H9 (cell line): ENCODE data around the gene CACNA1D. TPM values are rescaled to one million over a fixed set of nuclear protein-coding genes. Genes with fewer than 3 reads are reported as not detected.

Source experiments
- DNase-seq: peaks from one replicate; pipeline ENCODE4 v3.0.0-alpha.2; 2017
- H2AFZ ChIP-seq: one replicate; pipeline ENCODE4 v1.6.1; 2013; ENCODE audit warnings: mild to moderate bottlenecking, low read length, control low read depth, moderate library complexity
- H2AK5ac ChIP-seq: 2 replicates; pipeline ENCODE4 v1.6.1; 2013; ENCODE audit warnings: low read length, control low read depth, mixed read lengths; ENCODE audit not compliant: insufficient read length
- H2BK120ac ChIP-seq: one replicate; pipeline ENCODE4 v1.6.1; 2013; ENCODE audit warnings: low read depth, mild to moderate bottlenecking, low read length, control low read depth, inconsistent platforms; ENCODE audit not compliant: poor library complexity, severe bottlenecking
- H2BK12ac ChIP-seq: 2 replicates; pipeline ENCODE4 v1.6.1; 2013; ENCODE audit warnings: low read length, control low read depth, mixed read lengths, low read depth; ENCODE audit not compliant: insufficient read length
- H2BK15ac ChIP-seq: 2 replicates; pipeline ENCODE4 v1.6.1; 2013; ENCODE audit warnings: low read depth, low read length, control low read depth
- H2BK20ac ChIP-seq: one replicate; pipeline ENCODE4 v1.6.1; 2013; ENCODE audit warnings: low read depth, mild to moderate bottlenecking, low read length, control low read depth, inconsistent platforms; ENCODE audit not compliant: poor library complexity, severe bottlenecking
- H2BK5ac ChIP-seq: 2 replicates; pipeline ENCODE4 v1.6.1; 2013; ENCODE audit warnings: low read length, control low read depth, mixed read lengths; ENCODE audit not compliant: insufficient read length
- H3K14ac ChIP-seq: 2 replicates; pipeline ENCODE4 v1.6.1; 2013; ENCODE audit warnings: low read length, control low read depth; ENCODE audit not compliant: insufficient read depth
- H3K18ac ChIP-seq: 2 replicates; pipeline ENCODE4 v1.6.1; 2013; ENCODE audit warnings: low read depth, mild to moderate bottlenecking, mixed read lengths, low read length, control low read depth; ENCODE audit not compliant: insufficient read length
- H3K23ac ChIP-seq: 2 replicates; pipeline ENCODE4 v1.6.1; 2013; ENCODE audit warnings: low read length, control low read depth, mixed read lengths, low read depth; ENCODE audit not compliant: insufficient read length
- H3K23me2 ChIP-seq: 2 replicates; pipeline ENCODE4 v1.6.1; 2013; ENCODE audit warnings: low read depth, mild to moderate bottlenecking, mixed read lengths, low read length, control low read depth; ENCODE audit not compliant: insufficient read length, poor library complexity, severe bottlenecking
- H3K27ac ChIP-seq: 2 replicates; pipeline ENCODE4 v1.5.1; 2013; ENCODE audit warnings: low read length, control low read depth, mixed read lengths, low read depth; ENCODE audit not compliant: insufficient read length
- H3K27me3 ChIP-seq: 2 replicates; pipeline ENCODE4 v1.6.1; 2013; ENCODE audit warnings: low read length, control low read depth, inconsistent platforms; ENCODE audit not compliant: insufficient read depth
- H3K4ac ChIP-seq: 2 replicates; pipeline ENCODE4 v1.6.1; 2013; ENCODE audit warnings: low read depth, mild to moderate bottlenecking, control low read depth, inconsistent platforms, low read length, moderate library complexity
- H3K4me1 ChIP-seq: 2 replicates; pipeline ENCODE4 v1.6.1; 2013; ENCODE audit warnings: low read length, control low read depth, inconsistent platforms; ENCODE audit not compliant: insufficient read depth
- H3K4me2 ChIP-seq: 2 replicates; pipeline ENCODE4 v1.6.1; 2013; ENCODE audit warnings: low read length, control low read depth, mixed read lengths; ENCODE audit not compliant: insufficient read length, insufficient read depth
- H3K56ac ChIP-seq: 2 replicates; pipeline ENCODE4 v1.6.1; 2013; ENCODE audit warnings: low read depth, mild to moderate bottlenecking, mixed read lengths, low read length, control low read depth; ENCODE audit not compliant: insufficient read length
- H3K79me1 ChIP-seq: 2 replicates; pipeline ENCODE4 v1.6.1; 2013; ENCODE audit warnings: low read depth, mild to moderate bottlenecking, moderate library complexity, low read length, control low read depth, inconsistent platforms; ENCODE audit not compliant: insufficient read depth, poor library complexity, severe bottlenecking
- H3K79me2 ChIP-seq: 2 replicates; pipeline ENCODE4 v1.6.1; 2013; ENCODE audit warnings: low read length, control low read depth, inconsistent platforms; ENCODE audit not compliant: insufficient read depth
- H3K9ac ChIP-seq: 2 replicates; pipeline ENCODE4 v1.6.1; 2013; ENCODE audit warnings: low read length, control low read depth, mixed read lengths; ENCODE audit not compliant: insufficient read length; ENCODE audit errors: extremely low read depth
- H3K9me3 ChIP-seq: one replicate; pipeline ENCODE4 v1.6.1; 2013; ENCODE audit warnings: low read depth, low read length, inconsistent platforms; ENCODE audit not compliant: control insufficient read depth
- H3T11ph ChIP-seq: one replicate; pipeline ENCODE4 v1.6.1; 2013; ENCODE audit warnings: mild to moderate bottlenecking, low read length, control low read depth, inconsistent platforms
- H4K20me1 ChIP-seq: one replicate; pipeline ENCODE4 v1.6.1; 2013; ENCODE audit not compliant: control insufficient read depth, insufficient read length, insufficient read depth
- H4K5ac ChIP-seq: 2 replicates; pipeline ENCODE4 v1.6.1; 2013; ENCODE audit warnings: low read depth, mild to moderate bottlenecking, mixed read lengths, low read length, control low read depth; ENCODE audit not compliant: insufficient read length
- H4K8ac ChIP-seq: replicated peaks from 2 replicates; pipeline ENCODE4 v1.6.1; 2013; ENCODE audit warnings: low read length, control low read depth, mixed read lengths, low read depth; ENCODE audit not compliant: insufficient read length
- H4K91ac ChIP-seq: 2 replicates; pipeline ENCODE4 v1.6.1; 2013; ENCODE audit warnings: low read depth, mild to moderate bottlenecking, moderate library complexity, mixed read lengths, low read length, control low read depth; ENCODE audit not compliant: insufficient read length
- H3K27ac Mint-ChIP-seq, 3 experiments: 2 replicates in 2 of 3; 3 replicates in 1 of 3; pipeline ENCODE4 v1.8.0; 2020 to 2021; ENCODE audit warnings: mixed read lengths in 3 of 3, mild to moderate bottlenecking in 1 of 3, moderate library complexity in 1 of 3
- H3K27me3 Mint-ChIP-seq: 2 replicates; pipeline ENCODE4 v1.8.0; 2021; ENCODE audit warnings: low read depth, mild to moderate bottlenecking, moderate library complexity, mixed read lengths
- H3K36me3 Mint-ChIP-seq, 3 experiments: 2 replicates in 2 of 3; 3 replicates in 1 of 3; pipeline ENCODE4 v1.8.0; 2020 to 2021; ENCODE audit warnings: low read depth in 3 of 3, mixed read lengths in 3 of 3; ENCODE audit not compliant: insufficient read depth in 1 of 3
- H3K4me1 Mint-ChIP-seq, 2 experiments: 2 replicates each; pipeline ENCODE4 v1.8.0; 2020; ENCODE audit warnings: mixed read lengths in 2 of 2
- H3K4me3 Mint-ChIP-seq, 2 experiments: 2 replicates in 1 of 2; 3 replicates in 1 of 2; pipeline ENCODE4 v1.8.0; 2020 to 2021; ENCODE audit warnings: mild to moderate bottlenecking in 2 of 2, mixed read lengths in 2 of 2, moderate library complexity in 1 of 2
- H3K9me3 Mint-ChIP-seq, 2 experiments: 2 replicates in 1 of 2; 3 replicates in 1 of 2; pipeline ENCODE4 v1.8.0; 2020; ENCODE audit warnings: mild to moderate bottlenecking in 2 of 2, mixed read lengths in 2 of 2, moderate library complexity in 1 of 2
- CTCF ChIP-seq: fragments of 200-600 bp; sonication (generic); conservative IDR thresholded peaks from 3 replicates; pipeline ENCODE4 v1.8.0; 2021; ENCODE audit warnings: antibody characterized with exemption, mild to moderate bottlenecking
- WGBS: extraction: QIAGEN DNeasy Blood & Tissue Kit; methylation state at CpG from one replicate; pipeline ENCODE4 v1.1.7; 2013; ENCODE audit warnings: missing lambda C conversion rate, low lambda C conversion rate, mixed read lengths; ENCODE audit not compliant: insufficient read length; ENCODE audit errors: extremely low coverage; 5-methylcytosine and 5-hydroxymethylcytosine counted together
- total RNA-seq: library from RNA; stranded (reverse); gene quantifications from 2 replicates; pipeline ENCODE4 v1.2.1, GENCODE V29; 2021

CACNA1D gene
- total RNA-seq, 1 experiment from 2014 or later: 3.5 TPM

- Histone ChIP-seq H2BK12ac (no peak overlapping the region), H3K23me2 (peaks cover 8% of the 10 kb centered on the region), H3K23ac (no peak overlapping the region), H2BK5ac (no peak overlapping the region), H2BK20ac (no peak overlapping the region), H3T11ph (no peak overlapping the region), H3K4me2 (no peak overlapping the region), H4K91ac (no peak overlapping the region), H2AFZ (no peak overlapping the region), H4K8ac (no peak overlapping the region), H3K9me3 (no peaks in the 10 kb centered on the region), H3K79me1 (no peaks in the 10 kb centered on the region), H3K18ac (no peak overlapping the region), H2BK120ac (no peak overlapping the region), H2BK15ac (no peak overlapping the region), H2AK5ac (no peak overlapping the region), H3K27ac (no peak overlapping the region), H3K4ac (no peak overlapping the region), H3K79me2 (no peaks in the 10 kb centered on the region), H3K4me1 (no peaks in the 10 kb centered on the region), H3K9ac (no peak overlapping the region), H3K14ac (no peak overlapping the region), H4K20me1 (no peaks in the 10 kb centered on the region), H4K5ac (no peak overlapping the region), H3K27me3 (peaks cover 7% of the 10 kb centered on the region), H3K56ac (no peak overlapping the region)
- no peak for TF ChIP-seq CTCF
- H3K27me3 Mint-ChIP-seq: peaks cover 35% of the 10 kb centered on the region
- no peak overlapping the region for H3K4me3 Mint-ChIP-seq
- no peak overlapping the region for H3K27ac Mint-ChIP-seq
- DNase-seq: no peak
- H3K4me1 Mint-ChIP-seq: peaks cover 3 to 8% of the 10 kb centered on the region in 2 experiments
- WGBS: no CpG with 5 or more reads among the region's 7 CpGs
- no peaks in the 10 kb centered on the region for H3K36me3 Mint-ChIP-seq
- no peaks in the 10 kb centered on the region for H3K9me3 Mint-ChIP-seq
Observed at GRCh38 chr3:53500165-53500777, 5.9 kb downstream of the CACNA1D start.
